GM06990 (cell line): ENCODE results near the gene DIO1.
A peak's percentile ranks its signal among the peaks of the same experiment; 100 is the strongest.
"Not testable (repeated sequence)": the region's sequence is repeated elsewhere in the genome, so short reads cannot be mapped to it uniquely, and the experiment has no call there.

Source experiments
- DNase-seq: peaks from one replicate; pipeline ENCODE4 v3.0.0-alpha.2; 2011; ENCODE audit not compliant: insufficient read length; ENCODE audit errors: extremely low read depth
- H3K27me3 ChIP-seq: replicated peaks from 2 replicates; pipeline ENCODE4 v1.6.0; 2011; ENCODE audit warnings: low read length; ENCODE audit not compliant: control insufficient read depth, insufficient read depth
- H3K36me3 ChIP-seq: 2 replicates; pipeline ENCODE4 v1.5.1; 2011; ENCODE audit warnings: low read length; ENCODE audit not compliant: control insufficient read depth, insufficient read depth
- H3K4me3 ChIP-seq: replicated peaks from 2 replicates; pipeline ENCODE4 v1.5.1; 2011; ENCODE audit warnings: low read depth, mild to moderate bottlenecking, control low read depth, low read length
- CTCF ChIP-seq: IDR thresholded peaks from 2 replicates; pipeline ENCODE4 v1.5.1; 2011; ENCODE audit warnings: low read length, control low read depth, mild to moderate bottlenecking, inconsistent platforms; ENCODE audit not compliant: insufficient read depth, poor library complexity, severe bottlenecking

The DIO1 gene

GRCh38 chr1:53862507-53862906 lies 31.5 kb upstream of the DIO1 start:
- DNase-seq: peak; percentile 5
- no peak overlapping the region for H3K4me3 ChIP-seq
- no peak for TF ChIP-seq CTCF
- no peaks in the 10 kb centered on the region for H3K27me3 ChIP-seq
- H3K36me3 ChIP-seq: no peaks in the 10 kb centered on the region; the same call in 1 of the 2 replicates

- TF ChIP-seq CTCF: no peak
- H3K36me3 ChIP-seq: peaks cover 3% of the 10 kb centered on the region
- no peak for DNase-seq
- no peak overlapping the region for H3K4me3 ChIP-seq
- H3K27me3 ChIP-seq: no peaks in the 10 kb centered on the region
Measured at GRCh38 chr1:53868565-53868964, 25.4 kb upstream of the DIO1 start.

GRCh38 chr1:53869454-53870117 lies 24.4 kb upstream of the DIO1 start:
- Histone ChIP-seq H3K27me3 (no peaks in the 10 kb centered on the region), H3K4me3 (no peak overlapping the region), H3K36me3 (peaks cover 3% of the 10 kb centered on the region)
- DNase-seq: no peak
- TF ChIP-seq CTCF: no peak

GRCh38 chr1:53871221-53871620 lies 22.8 kb upstream of the DIO1 start:
- no peak for DNase-seq
- H3K27me3 ChIP-seq: no peaks in the 10 kb centered on the region
- H3K4me3 ChIP-seq: no peak overlapping the region
- H3K36me3 ChIP-seq: peaks cover 6% of the 10 kb centered on the region
- no peak for TF ChIP-seq CTCF

GRCh38 chr1:53871773-53872484 lies 22.1 kb upstream of the DIO1 start:
- Histone ChIP-seq H3K36me3 (peaks cover 9% of the 10 kb centered on the region), H3K4me3 (no peak overlapping the region), H3K27me3 (no peaks in the 10 kb centered on the region)
- DNase-seq: no peak
- TF ChIP-seq CTCF: no peak

- H3K27me3 ChIP-seq, H3K4me3 ChIP-seq, DNase-seq: not testable (repeated sequence)
- peaks cover 13% of the 10 kb centered on the region for H3K36me3 ChIP-seq
Measured at GRCh38 chr1:53875150-53875549, 18.8 kb upstream of the DIO1 start.
